LNCaP clone FGC (cell line): ENCODE measurements around the gene MAGI2.

Source experiments
- DNase-seq: peaks from one replicate; pipeline ENCODE4 v3.0.0-alpha.2; 2011; ENCODE audit warnings: low read depth
- H3K4me3 ChIP-seq: 2 replicates; pipeline ENCODE4 v1.5.1; 2011; ENCODE audit warnings: mild to moderate bottlenecking, low read depth, low read length, control low read depth
- TF ChIP-seq, protein P1 (sequence below): IDR thresholded peaks from 2 replicates; pipeline ENCODE4 v1.5.1; 2012; ENCODE audit warnings: mild to moderate bottlenecking; ENCODE audit not compliant: control insufficient read depth, insufficient read depth; ENCODE audit errors: extremely low read depth

Gene MAGI2

DNA sequence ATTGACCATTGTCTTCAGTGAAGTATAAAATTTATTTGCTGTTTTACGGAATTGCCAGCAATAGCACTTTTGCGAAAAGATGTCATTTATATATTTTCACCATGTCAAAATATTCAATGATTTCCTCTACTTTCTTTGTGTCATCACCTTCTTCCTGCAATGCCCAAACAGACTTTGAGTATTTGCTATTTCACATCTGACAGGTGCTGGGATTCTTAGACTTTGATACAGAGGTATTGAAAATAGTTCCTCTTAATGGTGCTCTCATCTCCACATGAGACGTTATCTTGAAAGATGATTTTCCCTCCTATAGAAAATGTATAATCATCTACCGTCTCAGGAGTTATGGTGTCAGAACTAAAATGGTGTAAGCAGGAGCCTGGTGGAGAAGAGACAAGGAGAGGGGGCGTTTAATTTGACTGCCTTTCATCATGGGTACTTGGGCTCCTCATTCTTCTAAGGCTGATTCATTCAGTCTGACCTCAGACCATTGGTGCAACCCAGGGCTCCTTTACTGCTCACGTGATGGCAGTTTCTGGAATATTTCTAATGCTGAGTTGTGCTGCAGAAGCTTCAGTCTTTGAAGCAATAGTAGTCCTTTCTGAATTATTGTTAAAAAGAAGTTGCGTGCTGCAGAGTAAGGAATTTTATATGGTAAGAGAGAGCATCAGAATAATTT lies 1250.3 kb downstream of the MAGI2 start:
- no peak overlapping the region for H3K4me3 ChIP-seq
- TF ChIP-seq, protein P1, sequence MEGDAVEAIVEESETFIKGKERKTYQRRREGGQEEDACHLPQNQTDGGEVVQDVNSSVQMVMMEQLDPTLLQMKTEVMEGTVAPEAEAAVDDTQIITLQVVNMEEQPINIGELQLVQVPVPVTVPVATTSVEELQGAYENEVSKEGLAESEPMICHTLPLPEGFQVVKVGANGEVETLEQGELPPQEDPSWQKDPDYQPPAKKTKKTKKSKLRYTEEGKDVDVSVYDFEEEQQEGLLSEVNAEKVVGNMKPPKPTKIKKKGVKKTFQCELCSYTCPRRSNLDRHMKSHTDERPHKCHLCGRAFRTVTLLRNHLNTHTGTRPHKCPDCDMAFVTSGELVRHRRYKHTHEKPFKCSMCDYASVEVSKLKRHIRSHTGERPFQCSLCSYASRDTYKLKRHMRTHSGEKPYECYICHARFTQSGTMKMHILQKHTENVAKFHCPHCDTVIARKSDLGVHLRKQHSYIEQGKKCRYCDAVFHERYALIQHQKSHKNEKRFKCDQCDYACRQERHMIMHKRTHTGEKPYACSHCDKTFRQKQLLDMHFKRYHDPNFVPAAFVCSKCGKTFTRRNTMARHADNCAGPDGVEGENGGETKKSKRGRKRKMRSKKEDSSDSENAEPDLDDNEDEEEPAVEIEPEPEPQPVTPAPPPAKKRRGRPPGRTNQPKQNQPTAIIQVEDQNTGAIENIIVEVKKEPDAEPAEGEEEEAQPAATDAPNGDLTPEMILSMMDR = no peak
- DNase-seq = no peak

DNA sequence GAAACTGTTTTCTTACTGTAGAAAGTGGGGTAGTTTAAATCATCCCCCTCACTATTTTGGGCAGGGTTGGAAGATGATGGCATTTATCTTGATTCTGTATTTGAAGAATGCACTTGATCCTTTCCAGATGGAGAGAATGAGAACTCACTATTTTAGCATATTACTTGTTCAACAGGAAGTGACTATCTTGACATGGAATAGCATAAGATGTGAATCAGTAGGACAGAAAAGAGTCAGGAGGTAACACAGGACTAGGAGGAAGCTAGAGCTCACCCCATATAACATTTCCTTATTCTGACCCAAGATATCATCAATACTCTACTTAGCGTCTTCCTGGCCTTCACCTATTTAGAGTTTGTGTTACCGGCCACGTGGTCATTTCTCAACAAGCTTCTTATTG lies 1254.7 kb downstream of the MAGI2 start:
- no peak overlapping the region for H3K4me3 ChIP-seq
- TF ChIP-seq, protein P1 = no peak
- DNase-seq = no peak

DNA sequence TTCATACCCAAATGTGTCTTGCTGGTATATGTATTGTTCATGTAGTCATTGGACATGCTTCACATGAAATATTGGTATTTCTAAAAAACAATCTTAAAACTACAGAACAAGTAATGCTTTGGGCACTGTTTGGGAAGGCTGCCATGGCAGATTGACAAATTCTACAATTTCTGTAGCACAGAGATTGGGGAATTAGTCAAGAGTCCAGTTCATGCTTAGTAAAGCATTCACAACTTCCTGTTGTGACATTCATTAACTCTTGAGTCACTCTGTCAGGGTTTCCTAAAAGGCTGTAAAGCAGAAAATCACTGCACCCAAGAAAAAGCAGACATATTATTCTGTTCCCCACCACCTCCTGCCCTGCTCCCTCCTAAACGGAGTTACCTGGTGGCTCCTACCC lies 1256.0 kb downstream of the MAGI2 start:
- DNase-seq = no peak
- H3K4me3 ChIP-seq = no peak overlapping the region
- TF ChIP-seq, protein P1 = no peak

DNA sequence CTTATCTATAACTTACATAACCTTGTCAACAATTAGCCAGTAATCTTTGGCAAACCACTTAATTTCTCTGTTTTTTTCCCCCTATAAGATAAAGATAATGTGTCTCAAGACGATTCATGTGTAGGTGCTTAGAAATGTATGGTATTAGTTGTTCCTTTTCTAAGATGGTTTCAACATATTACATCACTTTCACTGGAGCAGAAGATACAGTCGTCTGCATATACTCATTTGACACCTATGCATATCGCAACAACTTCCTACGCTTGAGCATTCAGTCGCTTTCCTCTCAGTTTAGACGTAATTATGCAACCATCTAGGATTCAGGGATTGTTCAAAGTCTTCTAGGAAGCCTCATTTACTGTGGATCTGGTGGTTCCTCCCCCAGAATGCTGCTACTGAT lies 1258.2 kb downstream of the MAGI2 start:
- no peak overlapping the region for H3K4me3 ChIP-seq
- DNase-seq = no peak
- TF ChIP-seq, protein P1 = no peak

DNA sequence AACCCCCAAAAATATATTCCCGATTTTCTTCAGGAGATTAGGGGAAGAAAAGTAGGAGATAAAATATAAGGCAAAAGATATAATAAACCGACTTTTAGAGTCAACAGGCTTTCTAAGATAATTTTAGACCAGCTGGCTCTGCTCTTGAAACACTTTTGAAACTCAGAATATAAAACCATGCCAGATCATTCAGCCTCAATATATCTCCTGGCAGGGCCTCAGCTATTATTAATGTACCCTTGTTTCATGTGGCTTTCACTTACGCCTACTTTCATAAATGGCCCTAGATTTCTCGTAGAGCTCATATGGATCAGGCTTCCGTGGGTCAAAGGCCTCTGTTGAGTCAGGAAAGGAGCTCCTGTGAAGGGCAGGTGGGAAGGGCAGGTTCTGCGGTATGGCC lies 1258.9 kb downstream of the MAGI2 start:
- no peak overlapping the region for H3K4me3 ChIP-seq
- no peak for DNase-seq

DNA sequence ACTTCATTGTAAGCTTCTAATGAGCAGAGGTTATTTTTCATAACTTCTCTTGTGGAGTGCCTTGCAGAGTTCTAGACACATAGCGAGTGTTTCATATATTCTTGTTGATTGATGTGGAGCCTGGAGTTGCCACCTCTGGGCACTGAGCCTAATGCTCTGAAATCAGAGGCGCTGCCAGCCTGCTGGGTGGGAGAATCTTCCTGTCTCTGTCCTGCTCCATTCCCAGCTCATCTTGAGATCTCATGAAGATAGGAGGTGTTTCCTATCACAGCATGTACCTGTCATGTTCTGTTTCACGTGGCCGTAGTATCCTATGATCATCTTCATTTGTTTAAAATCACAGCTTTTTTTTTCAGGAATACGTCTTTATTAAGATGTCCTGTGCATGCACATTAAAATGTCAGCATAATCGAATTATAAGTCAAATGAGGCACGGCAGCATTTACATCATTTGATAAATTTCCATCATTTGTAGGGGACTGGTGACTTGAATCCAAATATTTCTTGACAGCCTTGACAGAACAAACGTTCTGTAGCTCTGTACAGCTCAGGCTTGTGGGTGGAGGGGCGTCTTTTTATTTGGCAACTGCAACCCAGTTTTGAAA lies 1261.9 kb downstream of the MAGI2 start:
- TF ChIP-seq, protein P1 = no peak
- DNase-seq = no peak
- H3K4me3 ChIP-seq = no peak overlapping the region

More for the DNA sequence above, 1258.9 kb downstream of the MAGI2 start:
- TF ChIP-seq, protein P1 = no peak

DNA sequence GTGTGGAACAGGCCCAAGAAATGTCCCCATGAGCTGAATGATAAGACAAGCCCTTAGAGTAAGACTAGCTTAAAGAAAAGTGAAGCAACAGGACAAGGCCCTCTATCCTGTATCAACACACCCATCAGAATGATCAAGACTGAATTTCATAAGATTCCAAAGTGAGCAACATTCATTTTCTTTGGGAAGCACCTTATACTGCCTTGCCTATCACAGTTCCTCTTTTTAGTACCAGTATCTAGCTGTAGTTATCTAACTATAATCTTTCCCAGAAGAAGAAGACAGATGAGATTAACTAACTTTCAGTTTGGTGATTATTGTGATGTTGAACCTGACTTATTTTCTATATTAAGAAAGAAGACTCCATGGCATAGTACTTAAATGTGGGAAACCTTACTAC lies 1263.7 kb downstream of the MAGI2 start:
- TF ChIP-seq, protein P1 = no peak
- H3K4me3 ChIP-seq = no peak overlapping the region
- DNase-seq = no peak
